Measurements from ENCODE around the gene EPS8L1.
"Not testable (repeated sequence)": the region's sequence is repeated elsewhere in the genome, so short reads cannot be mapped to it uniquely, and the experiment has no call there.

EPS8L1 gene

GRCh38 chr19:55097864-55098715 is 22.4 kb downstream of the EPS8L1 start:
- Histone ChIP-seq H3K36me3 (ENCODE audit: insufficient read depth, low read length) (peaks cover 28% of the 10 kb centered on the region), H3K4me3 (ENCODE audit: low read length) (no peak overlapping the region), H3K9me3 (ENCODE audit: low read length) (peaks cover 2% of the 10 kb centered on the region), H3K27me3 (ENCODE audit: insufficient read depth, low read length) (no peaks in the 10 kb centered on the region), H3K4me1 (ENCODE audit: insufficient read depth, low read length) (no peaks in the 10 kb centered on the region), H2AFZ (ENCODE audit: low read depth, low read length) (no peak overlapping the region)

- Histone ChIP-seq H2AFZ (ENCODE audit: low read depth, low read length) (no peak overlapping the region), H3K27me3 (ENCODE audit: insufficient read depth, low read length) (no peaks in the 10 kb centered on the region), H3K36me3 (ENCODE audit: insufficient read depth, low read length) (peaks cover 35% of the 10 kb centered on the region), H3K9me3 (ENCODE audit: low read length) (peaks cover 8% of the 10 kb centered on the region), H3K4me3 (ENCODE audit: low read length) (no peak overlapping the region), H3K4me1 (ENCODE audit: insufficient read depth, low read length) (no peaks in the 10 kb centered on the region)
Observed at GRCh38 chr19:55098716-55099556, 23.3 kb downstream of the EPS8L1 start.

DNA sequence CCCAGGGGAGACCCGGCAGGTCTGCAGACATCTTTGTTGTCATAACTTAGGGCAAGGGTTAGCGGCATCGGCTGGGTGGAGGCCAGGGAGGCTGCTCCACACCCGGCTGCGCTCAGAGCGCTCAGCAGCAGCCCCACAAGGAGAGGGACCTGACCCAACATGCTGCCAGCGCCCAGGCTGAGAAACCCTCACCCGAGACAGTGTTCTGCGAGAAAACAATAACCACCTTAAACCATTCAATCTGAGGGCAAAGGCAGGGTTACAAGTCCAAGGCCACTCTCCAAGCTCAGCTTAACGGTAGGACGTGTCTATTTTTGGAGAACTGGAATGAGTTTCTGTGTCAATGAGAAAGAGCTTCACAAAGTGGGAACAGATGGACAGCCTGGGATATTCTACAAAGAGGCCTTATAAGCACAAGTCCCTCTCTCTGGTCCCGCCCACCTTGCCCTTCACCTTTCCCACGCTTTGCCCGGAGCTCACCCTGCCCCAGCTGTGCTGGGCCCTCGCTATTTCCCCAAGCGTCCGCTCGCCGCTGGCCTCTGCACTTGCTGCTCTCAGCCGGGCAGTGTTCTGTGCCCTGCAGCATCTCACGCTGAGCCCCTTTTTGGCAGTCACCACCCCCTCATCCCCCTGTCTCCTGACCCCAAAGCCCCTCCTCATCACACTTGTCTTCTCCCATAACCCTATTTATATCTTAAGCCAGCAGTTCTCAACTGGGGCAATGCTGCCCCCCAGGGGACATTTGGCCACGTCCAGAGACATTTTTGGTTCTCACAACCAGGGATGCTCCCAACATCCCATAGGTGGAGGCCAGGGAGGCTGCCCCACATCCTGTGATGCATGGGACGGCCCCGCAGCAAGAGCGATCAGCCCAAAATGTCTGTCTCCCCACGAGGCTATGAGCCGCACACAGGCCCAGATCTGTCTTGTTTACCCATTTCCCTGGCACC is 24.2 kb downstream of the EPS8L1 start:
- Histone ChIP-seq H3K36me3 (ENCODE audit: insufficient read depth, low read length) (peaks cover 28% of the 10 kb centered on the region), H2AFZ (ENCODE audit: low read depth, low read length) (no peak overlapping the region), H3K27me3 (ENCODE audit: insufficient read depth, low read length) (no peaks in the 10 kb centered on the region), H3K9me3 (ENCODE audit: low read length) (peaks cover 8% of the 10 kb centered on the region), H3K4me3 (ENCODE audit: low read length) (no peak overlapping the region), H3K4me1 (ENCODE audit: insufficient read depth, low read length) (no peaks in the 10 kb centered on the region)

GRCh38 chr19:55101261-55101660 is 25.6 kb downstream of the EPS8L1 start:
- Histone ChIP-seq H3K27me3 (ENCODE audit: insufficient read depth, low read length) (no peaks in the 10 kb centered on the region), H3K9me3 (ENCODE audit: low read length) (peaks cover 8% of the 10 kb centered on the region), H3K4me1 (ENCODE audit: insufficient read depth, low read length) (no peaks in the 10 kb centered on the region), H3K36me3 (ENCODE audit: insufficient read depth, low read length) (peaks cover 19% of the 10 kb centered on the region), H3K4me3 (ENCODE audit: low read length) (no peak overlapping the region), H2AFZ (ENCODE audit: low read depth, low read length) (no peak overlapping the region)

DNA sequence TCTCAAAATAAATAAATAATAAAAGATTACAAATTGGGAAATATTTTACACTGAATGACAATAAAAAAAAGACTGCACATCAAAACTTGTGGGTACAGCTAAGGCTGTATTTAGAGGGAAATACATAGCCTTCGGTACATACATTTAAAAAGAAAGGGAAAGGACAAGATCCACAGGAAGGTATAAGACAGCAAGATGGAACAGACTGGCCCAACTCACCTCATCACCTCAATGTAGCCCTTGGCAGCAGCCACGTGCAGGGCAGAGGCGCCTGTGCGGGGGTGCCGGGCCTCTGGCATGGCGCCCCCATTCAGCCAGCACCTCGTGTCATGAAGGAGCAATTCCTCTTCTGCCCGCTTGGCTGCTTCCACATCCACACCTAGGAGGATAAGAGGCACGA is 27.5 kb downstream of the EPS8L1 start:
- no peak overlapping the region for H2AFZ ChIP-seq (ENCODE audit: low read depth, low read length)

GRCh38 chr19:55105237-55105636 is 29.6 kb downstream of the EPS8L1 start:
- Histone ChIP-seq H2AFZ (ENCODE audit: low read depth, low read length) (no peak overlapping the region), H3K9me3 (ENCODE audit: low read length) (peaks cover 8% of the 10 kb centered on the region), H3K4me1 (ENCODE audit: insufficient read depth, low read length) (no peaks in the 10 kb centered on the region), H3K36me3 (ENCODE audit: insufficient read depth, low read length) (peaks cover 33% of the 10 kb centered on the region), H3K4me3 (ENCODE audit: low read length) (no peak overlapping the region), H3K27me3 (ENCODE audit: insufficient read depth, low read length) (no peaks in the 10 kb centered on the region)

More for the DNA sequence above, 27.5 kb downstream of the EPS8L1 start:
- H3K9me3 ChIP-seq (ENCODE audit: low read length): peaks cover 8% of the 10 kb centered on the region
- H3K27me3 ChIP-seq (ENCODE audit: insufficient read depth, low read length): no peaks in the 10 kb centered on the region
- H3K36me3 ChIP-seq (ENCODE audit: insufficient read depth, low read length): peaks cover 24% of the 10 kb centered on the region
- no peak overlapping the region for H3K4me3 ChIP-seq (ENCODE audit: low read length)
- no peaks in the 10 kb centered on the region for H3K4me1 ChIP-seq (ENCODE audit: insufficient read depth, low read length)

DNA sequence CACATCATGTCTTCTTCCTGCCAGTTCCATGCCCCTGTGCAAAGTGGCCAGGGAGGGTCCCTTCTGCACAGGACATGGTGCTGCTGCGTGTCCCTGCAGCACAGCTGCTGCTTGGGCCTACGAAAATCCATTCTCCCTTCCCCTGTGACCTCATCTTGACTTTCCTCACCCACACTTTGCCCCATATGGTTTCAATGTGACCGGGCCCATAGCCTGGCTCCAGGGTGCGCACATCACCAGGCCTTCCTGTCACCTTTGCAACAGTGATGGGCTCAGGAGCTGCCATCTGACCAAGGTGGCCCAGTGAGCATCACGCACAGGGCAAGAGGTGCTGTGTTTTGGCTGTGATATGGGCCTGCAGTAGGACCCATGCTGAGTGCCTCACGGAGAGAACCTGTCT is 30.9 kb downstream of the EPS8L1 start:
- Histone ChIP-seq H2AFZ (ENCODE audit: low read depth, low read length) (no peak overlapping the region), H3K4me1 (ENCODE audit: insufficient read depth, low read length) (no peaks in the 10 kb centered on the region), H3K4me3 (ENCODE audit: low read length) (no peak overlapping the region), H3K9me3 (ENCODE audit: low read length) (peaks cover 8% of the 10 kb centered on the region), H3K27me3 (ENCODE audit: insufficient read depth, low read length) (no peaks in the 10 kb centered on the region), H3K36me3 (ENCODE audit: insufficient read depth, low read length) (peaks cover 35% of the 10 kb centered on the region)

DNA sequence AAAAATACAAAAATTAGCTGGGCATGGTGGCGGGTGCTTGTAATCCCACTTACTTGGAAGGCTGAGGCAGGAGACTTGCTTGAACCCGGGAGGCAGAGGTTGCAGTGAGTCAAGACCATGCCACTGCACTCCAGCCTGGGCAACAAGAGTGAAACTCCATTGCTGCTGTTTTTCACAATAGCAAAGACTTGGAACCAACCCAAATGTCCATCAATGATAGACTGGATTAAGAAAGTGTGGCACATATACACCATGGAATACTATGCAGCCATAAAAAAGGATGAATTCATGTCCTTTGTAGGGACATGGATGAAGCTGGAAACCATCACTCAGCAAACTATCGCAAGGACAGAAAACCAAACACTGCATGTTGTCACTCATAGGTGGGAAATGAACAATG is 31.6 kb downstream of the EPS8L1 start:
- not testable (repeated sequence) for H3K4me3 ChIP-seq (ENCODE audit: low read length); H2AFZ ChIP-seq (ENCODE audit: low read depth, low read length)
- H3K36me3 ChIP-seq (ENCODE audit: insufficient read depth, low read length): peaks cover 34% of the 10 kb centered on the region

GRCh38 chr19:55109527-55110291 is 34.0 kb downstream of the EPS8L1 start:
- Histone ChIP-seq H3K4me1 (ENCODE audit: insufficient read depth, low read length) (peaks cover 17% of the 10 kb centered on the region), H3K4me3 (ENCODE audit: low read length) (no peak overlapping the region), H3K9me3 (ENCODE audit: low read length) (no peaks in the 10 kb centered on the region), H2AFZ (ENCODE audit: low read depth, low read length) (no peak overlapping the region), H3K27me3 (ENCODE audit: insufficient read depth, low read length) (no peaks in the 10 kb centered on the region), H3K36me3 (ENCODE audit: insufficient read depth, low read length) (peaks cover 30% of the 10 kb centered on the region)

More for the DNA sequence above, 31.6 kb downstream of the EPS8L1 start:
- H3K9me3 ChIP-seq (ENCODE audit: low read length); H3K4me1 ChIP-seq (ENCODE audit: insufficient read depth, low read length); H3K27me3 ChIP-seq (ENCODE audit: insufficient read depth, low read length): not testable (repeated sequence)

DNA sequence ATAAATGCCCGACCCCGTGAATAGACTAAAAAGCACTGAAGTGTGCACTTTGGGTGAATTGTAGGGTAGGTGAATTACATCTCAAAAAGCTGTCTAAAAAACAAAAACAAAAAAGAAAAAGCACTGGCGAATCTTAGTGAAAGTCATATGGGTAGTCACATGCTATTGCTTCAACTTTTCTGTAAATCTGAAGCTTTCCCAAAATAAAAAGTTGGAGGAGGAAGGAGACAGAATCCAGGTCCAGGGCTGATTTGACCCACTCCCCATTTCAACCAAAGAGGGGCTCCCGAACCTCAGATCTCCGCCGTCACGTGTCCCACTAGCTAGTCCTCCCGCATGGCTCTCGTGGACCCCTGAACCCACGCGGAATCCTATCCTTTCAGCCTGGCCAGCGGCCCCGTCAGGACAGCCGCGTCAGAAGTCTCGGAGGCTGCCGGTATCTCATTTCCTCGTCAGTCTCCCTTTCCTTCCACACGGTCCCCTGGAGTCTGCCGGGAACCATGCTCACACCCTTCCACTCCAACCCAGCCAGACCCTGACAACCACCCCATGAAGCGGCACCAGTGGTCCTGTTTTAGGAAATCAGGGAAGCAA is 35.7 kb downstream of the EPS8L1 start:
- H3K4me1 ChIP-seq (ENCODE audit: insufficient read depth, low read length): peaks cover 34% of the 10 kb centered on the region
- no peak overlapping the region for H2AFZ ChIP-seq (ENCODE audit: low read depth, low read length)
- no peaks in the 10 kb centered on the region for H3K9me3 ChIP-seq (ENCODE audit: low read length)
- peaks cover 30% of the 10 kb centered on the region for H3K36me3 ChIP-seq (ENCODE audit: insufficient read depth, low read length)
- H3K4me3 ChIP-seq (ENCODE audit: low read length): no peak overlapping the region
- H3K27me3 ChIP-seq (ENCODE audit: insufficient read depth, low read length): no peaks in the 10 kb centered on the region

GRCh38 chr19:55112246-55112776 is 36.6 kb downstream of the EPS8L1 start:
- no peak overlapping the region for H2AFZ ChIP-seq (ENCODE audit: low read depth, low read length)
- H3K36me3 ChIP-seq (ENCODE audit: insufficient read depth, low read length): peaks cover 25% of the 10 kb centered on the region
- H3K4me3 ChIP-seq (ENCODE audit: low read length): no peak overlapping the region
- H3K27me3 ChIP-seq (ENCODE audit: insufficient read depth, low read length): no peaks in the 10 kb centered on the region
- no peaks in the 10 kb centered on the region for H3K9me3 ChIP-seq (ENCODE audit: low read length)
- H3K4me1 ChIP-seq (ENCODE audit: insufficient read depth, low read length): peaks cover 39% of the 10 kb centered on the region

All from neuron (in vitro differentiated cells).